HG02642 (cell line): Measurements from ENCODE around the gene JAZF1.

ENCODE experiments used
- ATAC-seq: cut with Tn5 transposase; IDR thresholded peaks from one replicate; pipeline ENCODE4 v1.9.1; 2021; ENCODE audit warnings: mild to moderate bottlenecking; ENCODE audit not compliant: unreplicated experiment, poor library complexity

The JAZF1 gene

GRCh38 chr7:27995228-27995627 lies 185.4 kb downstream of the JAZF1 start:
- no peak for ATAC-seq

- no peak for ATAC-seq
These were observed 186.0 kb downstream of the JAZF1 start for GRCh38 chr7:27994639-27995038.

- no peak for ATAC-seq
These were observed 187.7 kb downstream of the JAZF1 start for GRCh38 chr7:27992755-27993493.

GRCh38 chr7:27992097-27992496 lies 188.5 kb downstream of the JAZF1 start:
- no peak for ATAC-seq

DNA sequence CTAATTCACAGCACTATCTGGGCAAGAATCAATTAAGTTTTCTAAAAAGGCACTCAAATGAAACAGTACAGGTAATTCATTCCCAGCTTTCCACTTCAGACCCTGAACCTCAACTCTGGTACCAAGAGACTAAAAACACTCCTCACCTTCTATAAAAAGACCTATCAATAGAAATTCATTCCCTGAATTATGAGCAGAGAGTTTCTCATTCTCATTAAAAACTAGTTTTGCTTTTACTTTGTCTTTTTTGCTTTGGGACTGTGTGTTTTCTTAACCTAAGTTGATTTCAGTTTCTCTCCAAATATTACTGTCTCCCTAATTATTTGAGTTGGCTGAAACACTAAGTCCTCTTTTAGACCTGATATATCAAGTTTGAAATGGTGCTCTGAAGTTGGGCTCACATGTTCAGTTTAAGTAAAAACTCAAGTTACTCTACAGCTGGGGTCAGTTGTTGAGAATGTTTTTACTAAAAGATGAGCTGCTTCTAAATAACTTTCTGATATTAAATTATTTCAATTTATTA lies 189.5 kb downstream of the JAZF1 start:
- no peak for ATAC-seq

GRCh38 chr7:27976531-27976930 lies 204.1 kb downstream of the JAZF1 start:
- ATAC-seq, result no peak

DNA sequence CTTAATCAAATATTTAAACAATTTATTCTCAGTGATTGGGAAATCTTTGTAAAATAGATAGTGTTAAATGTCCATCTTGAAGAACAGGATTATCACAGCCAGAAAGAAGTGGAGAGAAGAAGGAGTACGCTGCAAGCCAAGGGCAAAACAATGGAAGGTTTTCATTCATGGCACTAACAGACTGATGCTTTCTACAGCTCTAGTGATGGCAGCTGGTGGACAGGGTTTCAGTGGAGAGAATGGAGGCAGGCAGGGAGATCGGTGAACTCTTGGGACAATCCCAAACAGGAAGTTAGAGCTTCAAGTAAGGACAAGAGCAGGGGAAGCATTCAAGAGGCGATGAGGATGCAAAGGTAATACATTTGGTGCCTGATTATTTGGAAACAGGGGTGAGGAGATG lies 207.0 kb downstream of the JAZF1 start:
- ATAC-seq, result no peak

GRCh38 chr7:27972276-27972675 lies 208.3 kb downstream of the JAZF1 start:
- no peak for ATAC-seq

DNA sequence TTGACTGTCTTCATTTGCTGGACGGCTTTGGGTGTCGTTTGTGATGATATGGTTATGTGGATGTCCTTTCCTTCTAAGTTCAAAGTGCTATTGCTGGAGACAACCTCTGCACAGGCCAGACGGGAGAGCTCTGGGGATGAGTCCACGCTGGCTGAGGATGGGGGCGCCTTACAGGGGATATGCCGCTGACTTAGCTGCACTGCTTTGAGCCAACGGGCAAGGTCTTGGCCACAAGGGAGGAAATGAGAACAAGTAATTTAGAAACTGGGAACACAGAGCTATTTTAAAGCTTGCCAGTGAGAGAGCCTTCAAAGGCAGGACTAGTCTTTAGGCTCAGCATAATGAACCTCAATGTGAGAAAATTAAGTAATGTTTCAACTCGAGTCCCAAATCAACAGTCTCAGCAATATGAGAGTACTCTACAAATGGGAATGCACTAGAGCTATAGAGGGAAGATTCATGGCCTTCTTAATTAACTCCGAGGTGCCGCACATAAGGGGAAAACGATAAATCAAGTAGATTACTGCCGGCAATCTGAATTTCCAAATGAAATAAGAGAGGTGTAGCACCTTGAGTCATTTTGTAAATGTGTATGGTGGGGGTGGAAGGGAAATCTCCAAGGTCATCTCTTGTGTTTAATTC lies 209.3 kb downstream of the JAZF1 start:
- no peak for ATAC-seq

DNA sequence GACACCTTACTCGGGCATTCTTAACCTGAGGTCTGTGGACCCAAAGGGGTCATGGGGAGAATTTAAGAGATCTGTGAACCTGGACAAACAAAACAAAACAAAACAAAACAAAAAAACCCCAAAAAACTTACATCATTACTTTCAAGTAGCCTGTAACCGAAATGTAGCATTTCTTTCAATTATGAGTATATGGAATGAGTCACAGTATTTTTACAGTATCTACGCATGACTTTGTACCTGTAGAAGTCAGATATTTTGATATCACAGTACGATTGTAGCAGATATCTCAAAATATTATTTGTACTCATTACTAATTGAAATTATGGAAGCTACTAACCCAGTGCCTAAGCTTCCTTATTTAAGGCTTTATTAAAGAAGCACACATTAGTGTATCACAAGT lies 210.2 kb downstream of the JAZF1 start:
- no peak for ATAC-seq

DNA sequence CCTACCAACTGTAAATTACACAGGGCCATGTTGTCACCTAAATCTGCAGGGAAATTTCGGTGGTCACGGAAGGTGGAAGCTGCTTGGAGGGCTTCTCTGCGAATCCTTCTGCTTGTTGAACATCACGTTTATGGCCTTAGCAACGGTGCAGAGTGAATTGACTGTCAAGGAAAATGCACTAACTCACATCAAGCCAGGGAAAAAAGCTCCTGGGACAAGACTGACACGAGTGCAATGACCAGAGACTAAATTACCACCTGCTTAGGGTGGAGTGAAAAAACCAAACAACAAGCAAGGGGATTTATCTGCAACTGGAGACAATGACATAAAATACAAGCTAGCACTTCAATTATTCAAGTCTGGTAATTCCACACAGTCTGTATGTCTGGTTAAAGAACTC lies 211.2 kb downstream of the JAZF1 start:
- no peak for ATAC-seq

DNA sequence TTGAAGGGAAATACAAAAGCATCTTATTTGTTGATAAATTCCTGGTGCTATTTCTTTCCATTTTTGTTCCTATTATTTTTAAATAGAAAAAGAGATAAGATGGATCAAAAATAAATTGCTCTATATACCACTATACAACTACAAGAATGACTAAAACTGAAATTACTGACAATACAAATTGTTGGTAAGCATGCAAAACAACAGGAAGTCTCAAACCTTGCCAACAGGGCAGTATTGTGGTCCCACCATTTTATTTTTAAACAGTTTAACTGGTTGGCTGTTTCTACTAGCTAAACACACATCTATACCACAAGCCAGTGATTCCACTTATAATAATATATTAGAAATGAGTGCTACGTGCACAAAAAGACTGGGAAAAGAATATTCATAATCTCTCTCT lies 213.0 kb downstream of the JAZF1 start:
- no peak for ATAC-seq

DNA sequence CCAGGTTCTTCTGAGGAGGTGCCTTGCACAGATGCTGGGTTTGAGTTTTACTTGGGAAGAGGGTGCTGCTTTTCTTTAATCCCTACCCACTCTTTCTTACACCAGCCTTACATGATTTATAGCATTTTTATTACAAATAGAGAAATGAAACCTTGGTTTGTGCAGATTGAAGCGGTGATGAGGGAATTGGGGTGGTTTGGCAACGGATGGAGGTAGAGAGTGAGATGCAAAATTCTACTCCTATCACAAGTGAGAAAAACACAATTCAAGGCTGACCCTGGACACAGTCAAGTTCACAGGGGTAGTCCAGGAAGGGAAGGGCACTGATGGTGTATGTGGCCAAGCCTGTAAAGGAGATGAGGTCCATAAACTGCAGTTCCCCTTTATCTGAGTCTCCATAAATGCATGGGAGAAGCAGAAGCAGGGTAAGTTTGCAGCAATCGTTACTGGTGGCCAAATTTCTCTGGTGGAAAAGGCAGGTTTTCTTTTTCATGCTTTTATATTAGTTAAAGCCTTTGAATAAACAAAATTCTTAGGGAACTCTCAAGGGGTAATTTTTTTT lies 214.3 kb downstream of the JAZF1 start:
- no peak for ATAC-seq

DNA sequence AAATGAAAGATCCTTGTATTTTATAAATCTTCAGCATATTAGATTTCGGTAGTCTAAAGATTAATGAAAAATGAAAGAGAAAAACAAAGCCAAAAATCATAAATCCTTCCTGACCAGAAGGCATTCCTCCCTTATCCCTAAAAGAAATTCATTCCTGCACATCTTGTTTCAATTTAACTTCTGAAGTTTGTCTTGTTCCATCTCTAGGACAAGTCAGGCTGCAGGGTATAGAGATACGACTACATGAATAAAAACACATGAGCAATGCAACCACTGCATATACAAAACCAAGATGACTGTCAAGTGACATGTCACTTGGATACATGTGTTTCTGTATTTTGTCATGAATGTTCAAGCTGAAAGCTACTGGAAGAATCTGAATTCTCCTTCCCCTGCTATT lies 214.9 kb downstream of the JAZF1 start:
- no peak for ATAC-seq

DNA sequence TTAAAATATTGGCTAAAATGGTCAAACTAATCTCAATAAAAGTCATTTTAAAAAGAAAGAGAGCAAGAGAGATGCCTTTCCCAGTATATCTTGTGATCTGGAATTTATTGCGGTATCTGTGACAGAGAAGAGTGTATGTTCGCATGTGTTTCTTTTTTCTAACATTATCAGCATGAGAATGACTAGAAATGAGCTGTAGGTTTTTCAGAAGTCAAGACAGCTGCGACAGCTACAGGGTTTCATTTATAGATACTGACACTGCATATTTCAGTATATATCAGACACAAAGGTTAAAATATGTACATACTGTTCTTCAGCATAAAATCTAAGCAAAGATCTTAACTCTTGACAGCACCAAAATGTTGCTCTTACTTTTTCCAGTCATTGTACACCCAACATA lies 215.8 kb downstream of the JAZF1 start:
- ATAC-seq, result no peak

GRCh38 chr7:27963056-27963455 lies 217.5 kb downstream of the JAZF1 start:
- no peak for ATAC-seq

DNA sequence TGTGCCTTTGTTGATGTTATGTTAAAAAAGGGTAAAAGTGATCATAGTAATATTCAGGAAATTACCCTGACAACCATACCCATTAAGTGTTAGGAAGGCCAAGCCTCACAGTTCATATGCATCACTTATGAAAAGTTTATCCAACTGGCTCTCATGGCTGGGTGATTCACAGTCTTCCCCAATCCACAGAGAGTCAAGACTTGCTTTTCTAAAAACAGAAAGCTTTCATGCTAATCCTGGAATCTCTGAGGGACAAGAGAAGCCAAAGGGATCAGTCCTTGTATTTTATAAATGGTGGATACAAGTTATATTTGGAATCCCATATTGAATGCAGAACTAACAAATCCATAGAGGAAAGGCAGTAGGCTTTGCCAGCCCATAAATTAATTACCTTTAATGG lies 218.3 kb downstream of the JAZF1 start:
- no peak for ATAC-seq

GRCh38 chr7:27961255-27961654 lies 219.3 kb downstream of the JAZF1 start:
- ATAC-seq, result no peak

GRCh38 chr7:27960415-27960814 lies 220.2 kb downstream of the JAZF1 start:
- no peak for ATAC-seq

- no peak for ATAC-seq
These were observed 221.6 kb downstream of the JAZF1 start for GRCh38 chr7:27958933-27959548.

DNA sequence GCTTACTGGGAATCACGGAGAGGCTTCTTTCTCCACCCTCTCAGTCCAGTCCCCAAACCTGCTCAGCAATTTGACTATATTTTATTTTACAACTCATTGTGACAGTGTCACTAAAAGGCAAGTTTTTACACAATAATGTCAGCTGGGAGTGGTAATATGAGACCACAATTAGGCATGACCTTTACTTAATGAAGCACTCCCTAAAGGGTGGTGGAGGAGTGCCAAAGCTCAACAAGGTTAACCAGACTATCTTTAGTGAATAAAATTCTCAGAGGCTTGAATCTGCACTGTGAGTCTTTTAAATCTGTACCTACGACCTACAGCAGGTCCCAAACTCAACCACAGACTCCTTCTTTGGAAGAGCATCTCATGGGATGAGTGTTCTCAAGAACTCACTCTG lies 225.0 kb downstream of the JAZF1 start:
- ATAC-seq, result no peak
